Measurements from ENCODE around the gene BTN3A1.

DNA sequence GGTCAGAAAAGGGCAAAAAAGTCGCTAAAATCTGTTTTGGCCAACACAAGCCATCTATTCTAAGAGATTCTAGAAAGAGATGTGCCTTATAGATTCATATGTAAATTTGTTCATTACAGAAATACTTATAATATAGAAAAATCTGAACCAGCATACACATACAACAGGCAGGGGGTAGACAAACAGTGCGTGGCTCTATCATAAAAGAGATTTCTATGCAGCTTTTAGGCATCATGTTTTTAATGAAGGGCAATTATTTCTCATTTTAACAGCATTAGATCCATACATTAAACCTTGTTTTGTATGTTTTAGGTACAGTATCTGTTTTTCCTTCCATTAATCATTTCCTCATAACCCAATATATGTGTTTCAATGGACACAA is 38.9 kb downstream of the BTN3A1 start:
- TF ChIP-seq, protein P1, sequence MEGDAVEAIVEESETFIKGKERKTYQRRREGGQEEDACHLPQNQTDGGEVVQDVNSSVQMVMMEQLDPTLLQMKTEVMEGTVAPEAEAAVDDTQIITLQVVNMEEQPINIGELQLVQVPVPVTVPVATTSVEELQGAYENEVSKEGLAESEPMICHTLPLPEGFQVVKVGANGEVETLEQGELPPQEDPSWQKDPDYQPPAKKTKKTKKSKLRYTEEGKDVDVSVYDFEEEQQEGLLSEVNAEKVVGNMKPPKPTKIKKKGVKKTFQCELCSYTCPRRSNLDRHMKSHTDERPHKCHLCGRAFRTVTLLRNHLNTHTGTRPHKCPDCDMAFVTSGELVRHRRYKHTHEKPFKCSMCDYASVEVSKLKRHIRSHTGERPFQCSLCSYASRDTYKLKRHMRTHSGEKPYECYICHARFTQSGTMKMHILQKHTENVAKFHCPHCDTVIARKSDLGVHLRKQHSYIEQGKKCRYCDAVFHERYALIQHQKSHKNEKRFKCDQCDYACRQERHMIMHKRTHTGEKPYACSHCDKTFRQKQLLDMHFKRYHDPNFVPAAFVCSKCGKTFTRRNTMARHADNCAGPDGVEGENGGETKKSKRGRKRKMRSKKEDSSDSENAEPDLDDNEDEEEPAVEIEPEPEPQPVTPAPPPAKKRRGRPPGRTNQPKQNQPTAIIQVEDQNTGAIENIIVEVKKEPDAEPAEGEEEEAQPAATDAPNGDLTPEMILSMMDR (conservative IDR thresholded peaks at IDR 0.05; ENCODE audit: low read depth, low read length) = no peak
- TF ChIP-seq EZH2phosphoT487 (IDR thresholded peaks at IDR 0.05; ENCODE audit: borderline replicate concordance, low read length) = no peak
